ENCODE data around the gene ATG9A.
A peak's percentile ranks its signal among the peaks of the same experiment; 100 is the strongest.

ATG9A gene, protein sequence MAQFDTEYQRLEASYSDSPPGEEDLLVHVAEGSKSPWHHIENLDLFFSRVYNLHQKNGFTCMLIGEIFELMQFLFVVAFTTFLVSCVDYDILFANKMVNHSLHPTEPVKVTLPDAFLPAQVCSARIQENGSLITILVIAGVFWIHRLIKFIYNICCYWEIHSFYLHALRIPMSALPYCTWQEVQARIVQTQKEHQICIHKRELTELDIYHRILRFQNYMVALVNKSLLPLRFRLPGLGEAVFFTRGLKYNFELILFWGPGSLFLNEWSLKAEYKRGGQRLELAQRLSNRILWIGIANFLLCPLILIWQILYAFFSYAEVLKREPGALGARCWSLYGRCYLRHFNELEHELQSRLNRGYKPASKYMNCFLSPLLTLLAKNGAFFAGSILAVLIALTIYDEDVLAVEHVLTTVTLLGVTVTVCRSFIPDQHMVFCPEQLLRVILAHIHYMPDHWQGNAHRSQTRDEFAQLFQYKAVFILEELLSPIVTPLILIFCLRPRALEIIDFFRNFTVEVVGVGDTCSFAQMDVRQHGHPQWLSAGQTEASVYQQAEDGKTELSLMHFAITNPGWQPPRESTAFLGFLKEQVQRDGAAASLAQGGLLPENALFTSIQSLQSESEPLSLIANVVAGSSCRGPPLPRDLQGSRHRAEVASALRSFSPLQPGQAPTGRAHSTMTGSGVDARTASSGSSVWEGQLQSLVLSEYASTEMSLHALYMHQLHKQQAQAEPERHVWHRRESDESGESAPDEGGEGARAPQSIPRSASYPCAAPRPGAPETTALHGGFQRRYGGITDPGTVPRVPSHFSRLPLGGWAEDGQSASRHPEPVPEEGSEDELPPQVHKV

DNA sequence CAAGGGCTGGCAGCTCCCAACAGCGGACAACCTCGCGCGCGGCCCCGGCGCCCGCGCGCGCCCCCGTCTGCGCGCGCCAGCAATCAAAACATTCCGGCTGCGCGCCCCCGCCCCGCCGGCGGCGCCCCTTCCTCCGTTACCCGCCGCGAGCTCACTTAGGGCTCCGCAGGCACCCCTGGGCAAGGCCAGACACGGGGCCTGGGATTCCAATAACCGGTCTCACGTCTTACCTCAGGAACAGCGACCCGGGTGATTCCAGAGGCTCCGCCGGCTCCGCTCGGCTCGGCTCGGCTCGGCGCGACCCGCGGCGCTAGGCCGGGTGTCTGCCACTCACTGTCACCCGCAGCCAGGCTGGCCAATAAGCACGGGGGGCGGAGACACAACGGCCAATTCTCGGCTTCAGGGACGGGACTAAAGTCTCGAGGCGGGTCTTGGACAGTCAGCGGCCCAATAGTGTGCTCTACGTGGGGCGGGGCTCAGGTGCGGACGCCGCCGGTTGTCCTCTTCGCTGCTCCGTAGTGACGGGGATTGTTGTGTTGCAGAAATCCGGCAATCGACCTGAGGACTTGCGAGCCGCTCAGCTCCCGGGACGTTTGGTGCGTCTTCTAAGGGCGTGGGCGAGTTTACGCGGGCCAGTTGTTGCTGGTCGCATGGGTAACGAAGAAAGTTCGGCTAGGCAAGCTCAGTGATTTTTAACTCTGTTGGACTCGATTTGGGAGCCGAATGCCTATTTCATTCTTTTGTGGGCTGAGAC, at the start of gene ATG9A, which contains the start of gene ANKZF1:
Gene ATG9A (minus strand): TSS at position 332 of the 754 bp plus-strand sequence. CDS start 1,612 bp downstream, outside the sequence.
Gene ANKZF1 (plus strand): TSS at position 502 of the 754 bp plus-strand sequence. CDS start 452 bp downstream, outside the sequence.
- DNase-seq (ENCODE audit: low read depth): peak; percentile 100
- peak within 1 kb of the TSS; percentile 98 for H3K4me3 ChIP-seq (ENCODE audit: low read length)

DNA sequence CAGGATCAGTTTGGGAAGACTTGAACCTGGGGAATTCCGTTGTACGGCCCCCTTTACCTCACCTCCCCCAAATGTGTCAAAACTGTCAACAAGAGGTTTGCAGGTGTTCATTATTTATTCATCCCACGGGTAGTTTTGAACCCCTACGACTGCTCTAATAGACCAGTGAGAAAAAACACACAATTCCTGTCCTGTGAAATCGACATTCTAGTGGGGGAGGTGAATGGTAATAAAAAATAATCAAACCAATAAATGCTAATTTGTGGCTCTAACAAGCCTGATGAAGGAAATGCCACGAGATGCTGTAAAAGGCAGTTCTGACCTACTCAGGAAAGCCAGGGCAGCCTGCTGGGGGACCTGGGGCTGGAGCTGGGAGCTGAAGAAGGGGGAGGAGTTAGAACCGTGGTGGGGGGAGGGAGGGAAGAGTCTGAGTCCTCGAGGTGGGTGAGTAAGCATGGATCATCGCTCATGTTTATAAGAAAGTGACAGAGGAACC, 49.3 kb upstream of the ATG9A start:
- no peak for DNase-seq (ENCODE audit: low read depth)
- peak overlapping the region; percentile 21 for H3K4me3 ChIP-seq (ENCODE audit: low read length)
- TF ChIP-seq, protein P1, sequence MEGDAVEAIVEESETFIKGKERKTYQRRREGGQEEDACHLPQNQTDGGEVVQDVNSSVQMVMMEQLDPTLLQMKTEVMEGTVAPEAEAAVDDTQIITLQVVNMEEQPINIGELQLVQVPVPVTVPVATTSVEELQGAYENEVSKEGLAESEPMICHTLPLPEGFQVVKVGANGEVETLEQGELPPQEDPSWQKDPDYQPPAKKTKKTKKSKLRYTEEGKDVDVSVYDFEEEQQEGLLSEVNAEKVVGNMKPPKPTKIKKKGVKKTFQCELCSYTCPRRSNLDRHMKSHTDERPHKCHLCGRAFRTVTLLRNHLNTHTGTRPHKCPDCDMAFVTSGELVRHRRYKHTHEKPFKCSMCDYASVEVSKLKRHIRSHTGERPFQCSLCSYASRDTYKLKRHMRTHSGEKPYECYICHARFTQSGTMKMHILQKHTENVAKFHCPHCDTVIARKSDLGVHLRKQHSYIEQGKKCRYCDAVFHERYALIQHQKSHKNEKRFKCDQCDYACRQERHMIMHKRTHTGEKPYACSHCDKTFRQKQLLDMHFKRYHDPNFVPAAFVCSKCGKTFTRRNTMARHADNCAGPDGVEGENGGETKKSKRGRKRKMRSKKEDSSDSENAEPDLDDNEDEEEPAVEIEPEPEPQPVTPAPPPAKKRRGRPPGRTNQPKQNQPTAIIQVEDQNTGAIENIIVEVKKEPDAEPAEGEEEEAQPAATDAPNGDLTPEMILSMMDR (IDR thresholded peaks at IDR 0.05; ENCODE audit: insufficient read depth, low read depth, low read length, missing control alignments): no peak

More for the DNA sequence above, at the start of gene ATG9A, which contains the start of gene ANKZF1:
- TF ChIP-seq, protein P1 (IDR thresholded peaks at IDR 0.05; ENCODE audit: insufficient read depth, low read depth, low read length, missing control alignments): no peak

DNA sequence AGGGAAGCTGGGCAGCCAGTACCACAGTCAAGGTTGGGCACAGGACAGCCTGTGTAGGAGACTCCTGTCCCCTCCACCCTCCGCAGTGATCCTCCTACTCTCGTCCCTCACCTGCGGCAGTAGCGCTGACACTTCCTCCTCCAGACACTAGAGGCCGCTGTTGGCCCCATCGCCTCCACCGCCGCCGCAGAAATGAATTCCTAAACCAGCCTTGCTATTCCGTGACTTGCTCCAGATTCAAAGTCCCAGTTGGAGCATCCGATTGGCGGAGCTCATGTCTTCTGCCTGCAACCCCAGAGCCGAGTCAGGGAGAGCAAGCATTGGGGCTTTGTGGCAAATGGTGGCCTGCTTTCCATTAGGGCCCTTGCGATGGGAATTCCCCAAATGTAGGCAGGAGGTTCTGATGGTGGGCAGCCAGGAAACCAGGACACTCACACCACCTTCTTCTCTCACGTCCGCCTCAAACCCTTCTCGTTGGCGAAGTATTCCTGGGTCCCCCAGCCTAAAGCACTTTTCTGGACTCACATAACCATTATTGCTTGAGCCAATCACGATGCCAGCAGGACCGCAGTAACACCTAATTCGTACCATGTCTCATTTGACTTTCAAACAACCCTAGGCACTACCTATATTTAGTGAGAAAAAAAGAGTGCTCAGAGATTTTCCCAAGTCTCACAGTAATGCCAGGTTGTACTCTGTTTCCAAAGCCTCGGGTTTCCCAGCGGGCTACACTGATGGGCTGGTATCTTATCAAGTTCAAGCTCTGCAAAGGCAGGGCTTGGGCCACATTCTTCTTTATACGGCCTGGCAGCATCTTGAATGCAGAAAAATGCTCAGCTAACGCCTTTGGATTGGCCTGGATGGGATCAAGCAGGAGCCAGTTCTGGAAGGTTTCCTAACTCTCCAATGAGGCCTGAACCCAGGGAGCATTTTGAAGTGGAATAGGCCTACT, 48.5 kb upstream of the ATG9A start:
- peak; percentile 80 for DNase-seq (ENCODE audit: low read depth)
- no peak overlapping the region for H3K4me3 ChIP-seq (ENCODE audit: low read length)
- TF ChIP-seq, protein P1 (IDR thresholded peaks at IDR 0.05; ENCODE audit: insufficient read depth, low read depth, low read length, missing control alignments): peak; percentile 98

DNA sequence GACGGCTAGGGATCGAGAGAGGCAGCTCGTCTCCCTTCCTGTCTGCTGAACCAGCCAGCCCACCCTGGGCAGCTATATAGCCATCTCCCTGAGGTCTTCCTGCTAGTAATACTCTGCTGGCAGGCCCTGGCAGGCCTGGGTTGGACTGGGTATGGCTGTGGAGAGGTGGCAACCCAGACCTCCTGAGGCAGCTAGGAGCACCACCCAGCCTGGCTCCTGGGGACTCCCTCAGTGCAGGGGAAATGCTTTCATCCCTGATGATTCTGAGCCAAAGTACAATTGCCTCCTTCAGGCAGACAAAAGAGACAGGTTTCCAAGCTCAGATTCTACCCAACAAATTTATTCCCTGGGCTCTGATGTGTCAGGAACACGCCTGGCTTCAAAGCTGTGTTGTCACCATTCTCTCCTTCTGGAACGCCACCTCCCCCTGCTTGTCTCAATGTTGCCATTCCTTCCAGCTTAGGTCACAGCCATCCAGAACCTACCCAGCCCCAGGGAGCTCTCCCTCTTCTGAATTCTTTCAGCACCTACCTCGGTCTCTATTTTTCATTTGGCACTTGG, 45.0 kb upstream of the ATG9A start:
- H3K4me3 ChIP-seq (ENCODE audit: low read length): peak overlapping the region; percentile 10
- DNase-seq (ENCODE audit: low read depth): peak; percentile 97
- TF ChIP-seq, protein P1 (IDR thresholded peaks at IDR 0.05; ENCODE audit: insufficient read depth, low read depth, low read length, missing control alignments): peak; percentile 9

DNA sequence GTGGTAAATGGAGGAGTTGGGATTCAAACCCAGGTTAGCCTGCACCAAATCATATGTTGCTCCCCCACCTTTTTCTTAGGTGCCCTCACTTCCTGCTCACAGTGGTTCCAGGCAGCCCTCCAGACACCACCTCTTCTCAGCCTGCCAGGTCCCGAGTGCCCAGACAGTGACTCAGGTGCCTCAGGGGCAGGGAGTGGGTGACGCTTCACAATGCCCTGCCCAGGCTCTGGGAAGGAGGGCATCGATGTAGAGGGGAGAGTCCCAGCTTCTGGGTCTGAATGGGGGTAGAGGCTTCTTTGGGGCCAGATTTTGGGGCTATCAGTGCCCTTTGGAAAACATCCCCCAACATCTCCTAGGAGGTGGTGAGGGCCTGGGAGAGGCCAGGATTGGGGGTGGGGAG, 44.5 kb upstream of the ATG9A start:
- peak; percentile 99 for DNase-seq (ENCODE audit: low read depth)
- no peak overlapping the region for H3K4me3 ChIP-seq (ENCODE audit: low read length)

More for the DNA sequence above, 44.5 kb upstream of the ATG9A start:
- TF ChIP-seq, protein P1 (IDR thresholded peaks at IDR 0.05; ENCODE audit: insufficient read depth, low read depth, low read length, missing control alignments): no peak
